HG02852 (cell line): Measurements from ENCODE around the gene CAPN13.

Experiments
- ATAC-seq: cut with Tn5 transposase; IDR thresholded peaks from one replicate; pipeline ENCODE4 v1.9.1; 2021; ENCODE audit warnings: mild to moderate bottlenecking, moderate library complexity; ENCODE audit not compliant: unreplicated experiment

CAPN13 gene

DNA sequence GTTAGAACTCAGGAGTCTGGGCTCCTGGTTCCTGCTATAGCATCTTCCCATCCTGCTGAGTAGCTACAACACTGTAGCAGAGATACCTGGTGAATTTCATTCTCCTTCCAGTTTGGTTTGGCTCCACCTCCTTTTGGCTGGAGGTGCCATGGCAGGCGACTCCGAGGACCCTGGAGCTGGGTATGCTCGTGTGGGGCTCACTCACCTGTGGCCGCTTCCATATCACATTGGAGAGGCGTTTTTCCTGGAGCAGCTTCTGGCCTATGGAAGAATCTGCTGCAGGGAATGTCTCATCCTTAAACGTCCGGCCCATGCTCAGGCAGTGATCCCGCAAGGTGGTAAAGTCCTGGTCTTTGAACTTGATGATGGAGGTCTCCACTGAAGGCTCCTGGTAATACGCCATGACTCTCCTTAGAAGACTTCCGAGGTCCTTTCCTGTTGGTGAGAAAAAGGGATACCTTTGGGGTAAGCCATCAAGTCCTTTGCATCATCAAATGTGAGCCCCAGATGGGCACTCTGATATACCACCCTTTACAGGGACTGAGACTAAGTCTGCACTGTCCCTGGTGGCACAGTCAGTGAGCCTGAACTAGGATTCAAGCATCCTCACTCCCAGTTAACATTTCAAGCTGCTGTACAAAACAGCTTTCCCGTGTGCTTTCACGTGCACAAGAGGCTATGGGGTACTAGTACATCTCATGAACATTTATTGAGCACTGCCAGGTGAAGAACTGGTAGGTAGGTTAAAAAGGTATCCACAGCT lies 20.1 kb downstream of the CAPN13 start:
- no peak for ATAC-seq

DNA sequence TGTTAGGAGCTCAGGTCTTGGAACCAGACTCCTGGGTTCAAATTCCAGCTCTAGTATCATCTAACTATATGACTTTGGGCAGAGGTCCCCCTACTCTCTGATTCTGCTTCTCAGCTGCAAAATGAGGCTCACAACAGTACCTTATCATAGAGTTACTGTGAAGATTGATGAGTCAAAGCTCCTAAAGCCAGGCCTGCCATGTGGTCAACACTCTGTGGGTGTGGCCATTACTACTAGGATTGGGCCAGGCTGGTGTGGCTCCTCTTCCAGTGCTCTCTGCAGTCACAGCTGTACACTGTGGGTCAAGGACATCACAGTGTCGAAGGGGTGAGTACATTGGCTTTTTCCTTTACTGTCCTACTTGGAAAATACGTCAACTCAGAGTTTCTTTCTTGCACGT lies 22.6 kb downstream of the CAPN13 start:
- ATAC-seq, result no peak

DNA sequence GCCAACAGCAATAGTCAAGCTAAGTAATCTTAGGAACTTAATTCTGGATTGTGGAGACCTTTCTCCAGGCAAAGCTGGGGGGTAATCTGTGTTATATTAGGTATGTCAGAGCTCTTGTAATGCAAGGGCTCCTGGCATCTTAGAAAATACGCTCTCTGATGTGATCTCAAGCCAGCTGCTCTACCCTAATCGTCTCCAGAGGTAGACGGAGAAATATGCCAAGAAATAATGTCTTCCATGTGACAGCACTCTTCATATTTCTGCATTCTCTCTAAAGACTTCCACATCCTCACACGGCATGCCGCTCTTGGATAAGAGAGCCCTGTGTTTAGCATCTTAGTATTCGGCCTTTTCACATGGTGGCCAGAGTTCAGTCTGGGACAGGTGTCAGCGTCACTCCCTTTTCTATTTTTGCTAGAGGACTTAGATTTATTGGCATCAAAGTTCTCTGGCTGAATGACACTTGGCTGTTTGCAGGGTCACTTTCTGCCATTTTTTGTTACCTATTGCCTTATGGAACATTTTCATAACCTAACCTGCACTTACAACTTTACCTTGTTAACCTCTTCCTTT lies 25.2 kb downstream of the CAPN13 start:
- no peak for ATAC-seq

DNA sequence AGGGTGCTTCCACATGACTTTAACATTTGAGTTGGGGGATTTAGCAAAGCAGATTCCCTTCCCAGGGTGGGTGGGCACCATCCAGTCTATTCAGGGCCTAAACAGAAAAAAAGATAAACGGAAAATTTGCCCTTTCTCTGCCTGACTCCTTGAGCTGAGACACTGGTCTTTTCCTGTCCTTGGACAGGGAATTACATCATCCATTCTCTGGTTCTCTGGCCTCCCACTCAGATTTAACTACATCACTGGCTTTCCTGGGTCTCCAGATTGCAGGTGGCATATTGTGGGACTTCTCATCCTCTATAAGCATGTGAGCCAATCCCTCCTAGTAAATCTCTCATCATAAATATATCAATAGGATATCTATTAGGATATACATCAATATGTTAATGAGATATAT lies 25.8 kb downstream of the CAPN13 start:
- no peak for ATAC-seq

DNA sequence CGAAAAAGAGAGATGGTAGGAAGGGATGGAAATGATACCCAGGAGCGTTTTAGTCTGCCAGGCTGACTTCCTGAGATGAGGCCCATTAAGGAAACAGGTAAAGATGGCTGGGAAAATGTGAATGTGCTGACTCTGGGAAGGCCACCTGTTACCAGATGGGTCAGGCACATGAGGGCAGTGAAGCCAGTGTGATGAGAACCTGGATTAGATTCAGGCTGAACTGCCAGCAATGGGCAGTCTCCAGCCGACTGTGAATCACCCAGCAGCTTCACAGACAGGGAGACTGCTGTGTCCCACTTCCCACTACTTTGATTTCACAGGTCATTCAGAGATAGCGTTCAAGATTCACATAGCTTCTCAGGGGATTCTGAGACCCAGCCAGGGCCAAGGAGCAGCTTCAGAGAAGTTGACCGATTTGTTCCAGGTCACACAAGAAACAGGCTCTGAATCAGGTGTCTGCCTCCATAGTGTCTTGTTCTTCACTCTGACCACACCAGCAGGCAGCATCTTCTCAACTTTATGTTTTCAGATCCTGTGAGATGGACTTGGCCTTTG lies 26.4 kb downstream of the CAPN13 start:
- ATAC-seq, result no peak

DNA sequence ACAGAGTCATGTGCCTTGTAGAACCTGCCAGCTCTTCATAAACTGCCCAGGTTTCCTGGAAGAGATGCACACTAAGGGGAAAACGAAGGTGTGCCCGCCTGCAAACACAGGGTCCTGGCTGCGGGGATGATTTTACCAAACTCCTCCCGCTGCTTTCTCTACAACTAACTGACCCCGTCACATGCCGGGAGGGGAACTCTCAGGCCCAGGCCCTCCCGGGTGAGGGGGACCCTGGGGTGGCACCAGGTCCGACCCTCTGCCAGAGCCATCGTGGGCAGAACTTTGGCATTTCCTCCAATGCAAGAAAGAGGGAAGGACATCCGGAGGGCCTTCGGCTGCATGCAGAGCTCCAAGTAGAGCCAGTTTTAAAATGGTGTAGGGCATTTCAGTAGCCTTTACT lies 28.6 kb downstream of the CAPN13 start:
- ATAC-seq, result no peak

DNA sequence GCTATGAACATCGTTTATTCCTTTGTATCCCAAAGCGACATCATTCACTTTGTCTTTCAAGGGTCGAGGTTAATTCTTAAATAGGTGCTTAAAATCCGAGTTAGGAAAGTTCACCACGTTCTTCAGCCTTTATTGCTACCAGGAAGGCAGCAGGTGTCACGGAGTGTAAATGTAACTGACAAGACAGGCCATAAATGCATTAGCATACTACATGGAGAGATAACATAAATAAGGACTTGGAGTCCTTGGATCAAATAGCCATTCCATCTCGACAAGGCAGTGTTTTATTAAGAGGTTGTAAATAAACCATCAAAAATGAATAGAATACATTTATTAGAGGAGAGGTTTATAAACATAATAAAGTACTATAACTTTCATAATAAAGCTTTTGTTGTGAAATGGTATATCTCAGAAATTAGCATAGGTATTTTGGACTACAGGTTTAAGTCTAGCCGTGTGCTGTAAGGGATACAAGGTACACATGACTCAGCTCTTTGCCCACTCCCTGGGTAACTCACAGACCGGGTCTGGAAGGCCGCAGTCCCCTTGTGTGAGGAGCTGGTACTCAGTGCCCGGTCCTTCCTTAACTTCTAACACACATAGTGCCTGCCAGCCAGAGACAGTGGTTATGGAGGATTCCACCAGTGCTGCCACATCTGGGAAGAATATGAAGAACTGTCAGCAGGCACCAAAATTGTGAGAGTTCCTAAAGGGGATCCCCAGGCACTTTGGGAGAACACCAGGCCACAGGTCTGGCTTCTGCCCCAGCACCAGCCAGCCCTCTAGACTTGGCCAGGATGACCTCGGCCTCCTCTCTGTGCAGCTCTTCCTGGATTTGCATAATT lies 29.4 kb downstream of the CAPN13 start:
- no peak for ATAC-seq

DNA sequence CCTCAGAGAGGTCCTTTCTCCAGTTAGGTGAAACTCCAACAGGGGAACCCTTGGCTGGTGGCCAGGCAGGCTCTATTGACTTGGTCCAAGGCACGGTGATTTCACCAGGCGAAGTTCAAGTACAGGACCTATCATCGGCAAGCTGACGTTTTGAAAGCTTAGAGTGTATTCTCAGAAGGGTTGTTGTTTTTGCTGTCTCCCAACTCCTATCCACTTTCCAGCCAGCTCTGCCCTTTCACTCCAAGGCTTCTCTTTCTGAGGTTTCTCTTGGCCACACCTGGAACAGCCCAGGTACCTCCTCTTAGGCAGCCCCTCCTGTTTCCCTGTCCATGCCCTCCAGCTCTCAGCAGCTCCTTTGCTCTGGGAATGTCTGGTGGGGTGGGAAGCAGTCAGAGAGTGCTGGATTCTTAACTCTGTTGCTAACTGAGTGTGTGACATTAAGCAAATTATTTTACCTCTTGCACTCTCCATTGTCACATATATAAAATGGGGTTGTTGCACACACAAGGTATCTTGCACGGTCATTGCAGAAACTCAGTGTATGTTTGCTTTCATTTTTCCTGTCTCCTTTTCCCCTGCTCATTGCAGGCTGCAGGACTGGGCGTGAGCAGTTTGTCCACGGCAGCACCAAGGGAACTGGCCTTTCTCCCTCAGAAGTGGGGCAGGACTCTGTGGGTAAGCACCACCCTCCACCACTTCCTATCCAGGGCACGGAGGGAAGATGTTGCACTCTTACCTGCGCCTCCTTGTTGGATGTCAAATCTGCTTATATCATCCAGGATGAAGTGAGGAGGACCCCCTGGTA lies 30.2 kb downstream of the CAPN13 start:
- ATAC-seq, result no peak

DNA sequence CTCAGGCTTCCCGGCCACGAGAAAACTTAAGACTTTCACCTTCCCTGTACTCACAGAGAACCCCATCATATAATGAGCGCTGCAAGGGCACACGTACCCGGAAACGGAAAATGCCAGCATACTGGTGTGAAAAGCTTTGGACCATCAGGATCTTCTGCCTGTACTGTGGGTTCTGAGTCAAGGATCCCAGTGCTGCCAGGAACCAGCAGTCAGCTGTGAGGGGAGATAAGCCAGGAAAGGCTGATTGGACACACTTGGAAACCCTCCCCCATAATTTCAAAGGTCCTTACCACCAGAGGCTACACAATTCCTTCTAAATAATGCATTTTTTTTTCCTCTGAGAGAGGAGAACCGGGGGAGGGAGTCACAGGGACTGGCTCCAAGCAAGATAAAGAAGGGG lies 31.4 kb downstream of the CAPN13 start:
- ATAC-seq, result no peak

DNA sequence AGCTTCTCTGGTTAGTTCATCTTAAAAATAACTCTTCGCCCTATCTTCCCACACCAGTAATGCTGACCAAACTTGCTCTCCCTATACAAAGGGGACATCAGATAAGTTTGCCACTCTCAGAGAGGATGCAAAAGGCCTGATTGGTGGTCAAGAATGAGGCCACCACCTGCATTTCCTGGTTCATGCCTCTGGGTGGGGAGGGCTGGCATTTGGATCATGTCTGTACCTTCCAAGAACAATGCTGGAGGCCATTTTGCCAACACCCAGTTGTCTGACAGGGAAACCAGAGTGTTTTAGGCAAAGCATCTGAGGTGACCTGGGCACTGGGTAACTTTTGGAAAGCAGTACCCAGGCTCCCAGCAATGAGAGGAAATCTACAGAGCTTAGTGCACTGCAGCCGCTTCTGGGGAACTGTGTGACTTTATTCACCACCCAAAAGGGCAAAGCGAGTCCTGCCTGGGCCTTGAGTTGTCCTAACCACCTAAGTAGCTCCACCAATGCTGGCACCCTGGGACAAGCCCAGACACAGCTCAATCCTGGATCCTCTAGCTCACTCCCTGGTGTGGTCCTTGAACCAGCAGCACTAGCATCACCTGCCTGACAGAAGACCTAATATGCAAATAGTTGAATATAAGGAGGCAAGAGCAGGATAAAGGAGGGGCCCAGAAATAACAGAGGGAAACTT lies 35.1 kb downstream of the CAPN13 start:
- ATAC-seq, result no peak

DNA sequence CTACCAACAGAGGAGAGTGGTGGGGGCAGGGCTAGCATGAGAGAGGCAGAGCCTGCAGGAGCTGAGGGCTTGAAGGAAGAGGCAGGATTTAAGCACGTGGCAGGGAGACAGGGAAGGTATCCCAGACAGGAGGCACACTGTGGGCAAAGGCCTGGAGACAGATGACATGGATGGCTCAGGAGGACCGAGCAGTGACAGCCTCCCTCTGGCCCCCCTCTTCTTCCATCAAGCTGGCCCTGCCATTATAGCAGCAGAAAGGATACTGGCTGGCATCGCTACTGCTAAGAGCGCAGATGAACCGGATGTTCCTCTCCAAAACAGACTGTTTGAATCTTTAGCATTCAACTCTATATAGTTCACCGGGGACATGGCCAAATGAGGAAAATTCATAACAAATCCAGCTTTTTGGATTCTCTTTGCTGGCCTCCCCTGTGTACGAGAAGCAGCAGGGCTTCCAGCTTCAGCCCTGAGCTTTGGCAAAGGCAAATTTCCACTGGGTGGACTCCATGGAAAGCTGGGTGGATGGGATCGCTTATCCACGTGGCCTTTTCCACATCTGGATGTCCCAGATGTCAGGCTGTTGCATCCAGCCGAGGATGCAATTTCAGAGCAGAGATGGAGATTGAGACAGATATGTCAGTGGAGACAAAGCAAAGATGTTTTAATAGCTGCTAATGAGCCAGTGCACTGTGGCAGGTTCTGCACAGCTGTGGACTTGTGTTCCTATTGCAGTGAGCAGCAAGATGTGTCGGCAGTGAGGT lies 36.2 kb downstream of the CAPN13 start:
- ATAC-seq, result no peak

DNA sequence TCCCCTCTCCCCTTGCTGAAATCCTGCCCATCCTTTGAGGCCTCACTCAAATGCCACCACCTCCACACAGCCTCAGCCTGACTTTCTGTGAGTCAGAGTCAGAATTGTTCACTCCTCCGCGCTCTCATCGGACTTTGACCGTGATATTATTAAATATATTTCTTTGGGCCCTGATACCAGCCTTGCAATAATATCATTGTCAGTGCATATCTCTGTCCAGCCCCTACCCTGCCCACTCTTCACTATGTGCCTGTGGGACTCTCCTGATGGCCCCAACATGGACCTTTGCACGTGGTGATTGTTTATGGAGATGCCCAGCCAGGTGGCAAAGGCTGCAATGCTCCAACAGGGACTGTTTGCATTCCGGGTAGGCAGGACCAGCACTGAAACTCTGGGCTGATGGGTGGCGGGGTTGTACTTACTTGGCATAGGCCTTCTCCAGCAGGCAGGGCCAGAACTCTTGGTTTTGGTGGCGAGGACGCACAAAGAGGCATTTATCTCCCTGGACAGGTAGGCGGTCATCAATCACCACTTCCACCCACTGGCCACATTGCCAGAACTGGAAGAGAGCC lies 37.3 kb downstream of the CAPN13 start:
- no peak for ATAC-seq

DNA sequence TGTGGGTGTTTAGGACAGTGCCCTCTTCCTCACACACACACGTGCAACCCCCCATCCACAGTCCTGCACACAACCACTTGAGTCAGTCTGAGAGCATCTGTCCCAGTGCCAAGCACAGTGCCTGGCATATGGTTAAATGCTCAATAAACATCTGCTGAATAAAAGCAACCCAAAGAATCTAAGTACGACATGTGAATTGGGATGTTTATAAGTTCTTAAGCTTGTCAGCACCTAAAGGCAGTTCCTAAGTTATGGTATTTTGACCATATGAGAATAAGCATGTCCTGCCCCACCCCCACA lies 37.8 kb downstream of the CAPN13 start:
- no peak for ATAC-seq

DNA sequence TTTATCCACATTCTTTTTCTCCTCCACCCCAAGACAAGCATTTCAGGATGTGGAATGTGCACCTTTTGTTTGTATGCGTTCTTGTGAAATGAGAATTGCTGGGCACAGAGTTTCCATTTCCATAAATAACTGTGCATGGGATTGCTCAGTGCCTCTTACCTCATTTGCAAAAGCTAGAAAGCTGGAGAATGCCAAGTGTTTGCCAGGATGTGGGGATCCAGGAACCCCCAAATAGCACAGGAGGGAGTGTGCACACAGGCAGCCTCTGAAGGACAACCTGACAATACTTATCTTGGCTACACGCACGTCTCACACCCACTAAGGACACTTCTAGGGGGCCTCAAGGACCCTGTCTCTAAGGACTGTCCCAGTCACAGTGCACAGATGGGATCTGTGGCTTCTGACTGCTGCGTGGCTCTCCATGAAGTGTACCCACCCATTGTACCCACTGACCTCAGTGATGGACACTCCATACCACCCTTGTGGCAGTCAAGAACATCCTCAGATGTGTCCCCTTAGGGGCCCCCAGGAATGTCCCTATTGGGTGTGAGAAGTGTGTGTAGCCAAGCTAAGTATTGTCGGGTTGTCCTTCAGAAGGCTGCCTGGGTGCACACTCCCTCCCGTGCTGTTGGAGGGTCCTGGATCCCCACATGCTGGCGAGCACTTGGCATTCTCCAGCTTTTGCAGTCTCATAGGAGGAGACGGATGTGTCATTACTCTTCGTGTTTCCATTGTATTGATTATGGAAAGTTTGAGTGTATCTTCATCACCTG lies 38.4 kb downstream of the CAPN13 start:
- no peak for ATAC-seq

DNA sequence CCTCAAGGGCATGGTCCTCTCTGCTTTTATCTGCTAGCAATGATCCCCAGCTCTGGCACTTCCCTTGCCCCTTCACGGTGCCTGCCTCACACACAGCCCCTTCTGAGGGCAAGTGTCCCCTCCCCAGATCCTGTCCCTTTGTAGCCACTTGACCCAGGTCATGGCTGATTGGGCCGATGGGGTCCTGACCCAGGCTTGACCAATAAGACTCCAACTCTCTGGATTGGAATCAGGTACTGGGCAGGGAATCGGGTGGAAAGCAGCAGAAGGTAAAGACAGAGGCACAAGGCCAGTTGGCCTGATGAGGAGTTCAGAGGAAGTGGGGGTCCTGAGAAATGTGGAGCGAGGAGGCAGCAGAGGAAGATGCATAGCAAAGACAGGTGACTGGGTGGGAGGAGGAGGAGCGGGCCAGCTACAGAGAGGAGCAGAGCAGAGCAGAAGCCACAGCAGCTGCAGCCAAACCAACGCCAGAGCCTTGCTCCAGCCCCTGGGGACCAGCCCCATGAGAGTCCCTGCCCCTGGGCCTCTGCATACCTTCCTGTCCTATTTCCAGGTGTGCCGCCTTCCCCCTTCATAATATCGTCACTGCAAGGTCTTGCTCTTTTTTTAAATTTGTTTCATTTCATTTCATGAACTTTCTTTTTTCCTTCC lies 39.1 kb downstream of the CAPN13 start:
- ATAC-seq, result no peak

DNA sequence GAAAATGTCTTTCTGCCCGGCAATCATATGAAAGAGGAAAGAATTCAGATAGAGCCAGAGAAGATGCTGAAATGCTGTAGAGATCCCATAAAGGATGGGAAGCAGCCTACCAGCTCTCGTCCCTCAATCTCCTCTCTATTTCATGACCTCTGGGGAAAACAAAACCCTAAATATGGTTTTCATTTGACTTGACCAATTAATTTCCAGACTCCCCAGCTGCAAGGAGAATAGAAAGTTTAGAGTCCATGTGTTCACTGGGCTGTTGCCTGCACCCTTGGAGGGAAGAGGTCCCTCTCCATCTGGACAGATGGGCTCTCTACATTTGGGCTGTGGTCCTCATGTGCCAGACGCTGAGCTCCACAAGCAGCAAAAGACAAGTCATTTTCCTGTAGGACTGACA lies 40.6 kb downstream of the CAPN13 start:
- no peak for ATAC-seq

DNA sequence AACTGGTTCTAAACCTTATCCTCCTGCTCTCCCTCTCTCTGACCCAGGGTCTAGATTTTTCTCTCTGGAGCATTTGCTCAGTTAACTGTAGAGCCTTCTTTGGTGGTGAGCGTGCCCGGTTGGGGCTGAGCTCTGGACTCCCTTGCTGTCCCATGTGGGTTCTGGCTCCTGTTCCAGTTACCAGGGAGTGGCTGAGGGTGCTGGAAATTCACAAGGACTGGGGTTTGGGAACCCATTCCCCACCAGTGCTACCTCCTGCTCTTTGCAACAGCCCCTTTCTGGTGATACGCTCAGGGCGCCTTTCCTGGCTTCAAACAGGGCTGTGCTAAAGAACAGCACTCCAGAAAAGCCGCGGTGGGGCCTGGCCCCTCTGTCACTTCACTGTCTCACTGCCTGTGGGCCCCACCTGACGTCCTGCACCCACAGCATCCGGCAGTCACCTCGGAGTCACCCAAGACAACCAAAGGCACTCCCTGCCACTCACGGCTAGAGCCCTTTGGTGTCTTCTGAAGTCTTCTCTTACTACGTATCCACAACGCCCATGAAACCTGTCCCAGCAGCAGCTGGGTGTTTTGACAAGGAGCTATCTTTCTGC lies 41.3 kb downstream of the CAPN13 start:
- ATAC-seq, result no peak

DNA sequence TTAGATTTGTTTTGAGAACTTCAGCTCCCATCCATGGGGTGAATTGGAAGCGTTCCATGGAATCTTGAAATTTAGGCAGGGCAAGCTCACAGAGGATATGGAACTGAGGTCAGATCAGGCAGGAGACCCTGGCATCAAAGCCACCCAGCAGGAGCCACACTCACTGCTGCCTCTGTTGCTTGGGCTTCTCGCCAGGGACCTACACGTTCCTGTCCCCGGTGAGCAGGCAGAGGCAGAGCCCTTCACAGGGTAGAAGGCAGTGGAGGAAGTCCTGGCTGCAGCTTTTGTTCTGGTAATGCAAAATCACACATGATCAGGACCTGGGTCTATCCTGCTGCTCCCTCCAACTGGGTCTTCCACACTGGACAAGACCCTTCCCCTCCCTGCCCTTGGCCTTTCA lies 42.1 kb downstream of the CAPN13 start:
- ATAC-seq, result no peak
